Adrenal gland (tissue), 5 donors: ENCODE results near the gene SDK2.

Experiments used
- POLR2A ChIP-seq, 2 donors: fragments of 450-650 bp; IDR thresholded peaks; one replicate each; pipeline ENCODE4 v1.6.1; 2017; ENCODE audit warnings: antibody characterized with exemption in 2 of 2, mild to moderate bottlenecking in 2 of 2, moderate library complexity in 1 of 2
- TF ChIP-seq, protein P1 (sequence below), 6 experiments: fragments of 450-650 bp in 4 of 6; fragments of 200-600 bp in 2 of 6; sonication (generic) in 1 of 6; IDR thresholded peaks; 1 replicate in 5 of 6; 2 replicates in 1 of 6; pipeline versions ENCODE4 v1.5.1 to v1.8.0; 2016 to 2021; ENCODE audit warnings: antibody characterized with exemption in 6 of 6, mild to moderate bottlenecking in 2 of 6, moderate library complexity in 1 of 6
- donor health status: DM: no; HTN: no; CAD: no.

DNA sequence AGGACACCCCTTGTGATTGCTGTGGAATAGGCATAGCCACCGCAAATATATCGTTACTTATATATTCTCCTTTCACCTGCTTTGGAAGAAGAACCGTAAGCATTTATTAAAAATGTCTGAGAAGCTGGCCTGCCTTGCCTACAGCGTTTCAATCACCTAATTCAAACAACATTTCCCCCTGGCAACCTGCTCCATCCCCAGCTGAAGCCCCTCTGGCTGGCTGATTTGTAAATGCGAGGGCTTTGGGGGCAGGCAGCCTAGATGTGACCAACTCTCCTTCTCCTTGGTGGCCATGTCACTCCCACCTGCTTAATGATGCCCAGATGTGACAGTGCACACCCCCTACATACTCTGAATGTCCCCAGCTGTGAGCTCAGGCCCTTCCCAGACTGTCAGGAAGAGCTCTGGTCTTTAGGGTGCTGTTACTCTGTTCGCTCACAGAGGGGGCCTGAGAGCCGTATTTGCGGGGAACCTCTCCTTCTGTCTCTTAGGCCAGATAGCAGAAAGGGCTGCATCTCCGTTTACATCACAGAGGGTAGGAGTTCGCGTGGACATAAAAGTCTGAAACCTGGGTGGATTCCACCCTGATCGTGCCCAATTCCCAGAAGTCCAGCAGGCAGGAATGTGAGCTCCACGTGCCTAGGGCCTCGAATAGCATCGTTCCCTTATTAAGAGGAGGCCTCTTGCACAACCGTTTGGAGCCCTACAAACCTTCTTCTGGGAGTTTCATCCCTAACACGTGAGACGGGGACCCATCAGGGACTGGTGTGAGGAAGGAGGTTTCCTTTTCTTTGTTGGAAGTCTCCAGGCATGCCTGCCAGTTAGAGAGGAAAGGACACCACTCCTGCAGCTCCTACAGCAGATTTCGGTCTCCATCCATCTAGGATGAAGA lies 2.4 kb upstream of the SDK2 start:
- TF ChIP-seq, protein P1, sequence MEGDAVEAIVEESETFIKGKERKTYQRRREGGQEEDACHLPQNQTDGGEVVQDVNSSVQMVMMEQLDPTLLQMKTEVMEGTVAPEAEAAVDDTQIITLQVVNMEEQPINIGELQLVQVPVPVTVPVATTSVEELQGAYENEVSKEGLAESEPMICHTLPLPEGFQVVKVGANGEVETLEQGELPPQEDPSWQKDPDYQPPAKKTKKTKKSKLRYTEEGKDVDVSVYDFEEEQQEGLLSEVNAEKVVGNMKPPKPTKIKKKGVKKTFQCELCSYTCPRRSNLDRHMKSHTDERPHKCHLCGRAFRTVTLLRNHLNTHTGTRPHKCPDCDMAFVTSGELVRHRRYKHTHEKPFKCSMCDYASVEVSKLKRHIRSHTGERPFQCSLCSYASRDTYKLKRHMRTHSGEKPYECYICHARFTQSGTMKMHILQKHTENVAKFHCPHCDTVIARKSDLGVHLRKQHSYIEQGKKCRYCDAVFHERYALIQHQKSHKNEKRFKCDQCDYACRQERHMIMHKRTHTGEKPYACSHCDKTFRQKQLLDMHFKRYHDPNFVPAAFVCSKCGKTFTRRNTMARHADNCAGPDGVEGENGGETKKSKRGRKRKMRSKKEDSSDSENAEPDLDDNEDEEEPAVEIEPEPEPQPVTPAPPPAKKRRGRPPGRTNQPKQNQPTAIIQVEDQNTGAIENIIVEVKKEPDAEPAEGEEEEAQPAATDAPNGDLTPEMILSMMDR (IDR thresholded peaks at IDR 0.05) = peak in 1 of 6 experiments; percentile 6
- no peak for TF ChIP-seq POLR2A (IDR thresholded peaks at IDR 0.05)
